SK-N-MC (cell line): ENCODE data around the gene WNT5B.

Experiments used
- DNase-seq: peaks from one replicate; pipeline ENCODE4 v3.0.0-alpha.2; 2011; ENCODE audit warnings: low read depth, low spot score
- H3K27ac ChIP-seq: fragments of 200-600 bp; sonication (generic); 2 replicates; pipeline ENCODE4 v1.5.1; 2016; ENCODE audit warnings: mixed run types
- H3K36me3 ChIP-seq: fragments of 200-600 bp; sonication (generic); 2 replicates; pipeline ENCODE4 v1.6.1; 2017; ENCODE audit warnings: antibody characterized with exemption, low read length, mixed read lengths; ENCODE audit not compliant: insufficient read depth
- H3K4me3 ChIP-seq: fragments of 200-600 bp; sonication (generic); 2 replicates; pipeline ENCODE4 v1.5.1; 2016
- H3K9ac ChIP-seq: fragments of 200-600 bp; sonication (generic); 2 replicates; pipeline ENCODE4 v1.8.0; 2017; ENCODE audit warnings: mixed run types, mixed read lengths; ENCODE audit not compliant: insufficient read length
- H3K9me3 ChIP-seq: fragments of 200-600 bp; sonication (generic); 2 replicates; pipeline ENCODE4 v1.6.1; 2017; ENCODE audit warnings: low read depth, mild to moderate bottlenecking, antibody characterized with exemption, low read length, moderate library complexity, mixed read lengths
- EZH2 ChIP-seq: fragments of 200-600 bp; sonication (generic); IDR thresholded peaks from one replicate; pipeline ENCODE4 v1.6.1; 2017; ENCODE audit warnings: antibody characterized with exemption
- FOXP2 ChIP-seq: optimal IDR thresholded peaks from 2 replicates; pipeline ENCODE3; 2011; ENCODE audit warnings: mild to moderate bottlenecking, moderate library complexity; ENCODE audit not compliant: insufficient read depth; ENCODE audit errors: extremely low read length, control extremely low read depth
- POLR2AphosphoS5 ChIP-seq: IDR thresholded peaks from 2 replicates; pipeline ENCODE4 v1.6.1; 2012; ENCODE audit warnings: mild to moderate bottlenecking, low read depth, low read length, borderline replicate concordance

WNT5B gene

GRCh38 chr12:1630133-1630826 lies 1.2 kb downstream of the WNT5B start:
- no peaks in the 10 kb centered on the region for H3K9me3 ChIP-seq
- H3K27ac ChIP-seq: no peak overlapping the region
- TF ChIP-seq POLR2AphosphoS5 (no peak), EZH2 (no peak), FOXP2 (no peak)
- peak overlapping the region; percentile 64 for H3K4me3 ChIP-seq
- no peak overlapping the region for H3K9ac ChIP-seq
- no peak for DNase-seq
- H3K36me3 ChIP-seq: no peaks in the 10 kb centered on the region

GRCh38 chr12:1630827-1631591 lies 2.0 kb downstream of the WNT5B start:
- Histone ChIP-seq H3K4me3 (no peak overlapping the region), H3K9ac (no peak overlapping the region), H3K27ac (no peak overlapping the region), H3K36me3 (no peaks in the 10 kb centered on the region), H3K9me3 (no peaks in the 10 kb centered on the region)
- DNase-seq: no peak
- TF ChIP-seq POLR2AphosphoS5 (no peak), FOXP2 (no peak), EZH2 (no peak)

- Histone ChIP-seq H3K9ac (no peak overlapping the region), H3K27ac (no peak overlapping the region), H3K9me3 (no peaks in the 10 kb centered on the region), H3K36me3 (no peaks in the 10 kb centered on the region), H3K4me3 (no peak overlapping the region)
- TF ChIP-seq POLR2AphosphoS5: no peak
- no peak for TF ChIP-seq FOXP2
- TF ChIP-seq EZH2: no peak
- DNase-seq: no peak
Measured at GRCh38 chr12:1632702-1633101, 3.7 kb downstream of the WNT5B start.

GRCh38 chr12:1633459-1633858 lies 4.4 kb downstream of the WNT5B start:
- no peak overlapping the region for H3K4me3 ChIP-seq
- H3K36me3 ChIP-seq: no peaks in the 10 kb centered on the region
- H3K9me3 ChIP-seq: no peaks in the 10 kb centered on the region
- H3K9ac ChIP-seq: no peak overlapping the region
- TF ChIP-seq EZH2: no peak
- no peak for TF ChIP-seq POLR2AphosphoS5
- TF ChIP-seq FOXP2: no peak
- no peak for DNase-seq
- H3K27ac ChIP-seq: no peak overlapping the region

- no peak for TF ChIP-seq POLR2AphosphoS5
- TF ChIP-seq FOXP2: no peak
- TF ChIP-seq EZH2: no peak
- Histone ChIP-seq H3K4me3 (no peak overlapping the region), H3K9ac (no peak overlapping the region), H3K36me3 (no peaks in the 10 kb centered on the region), H3K27ac (no peak overlapping the region), H3K9me3 (no peaks in the 10 kb centered on the region)
- no peak for DNase-seq
Measured at GRCh38 chr12:1634149-1634548, 5.1 kb downstream of the WNT5B start.

- Histone ChIP-seq H3K36me3 (no peaks in the 10 kb centered on the region), H3K9ac (no peak overlapping the region), H3K9me3 (no peaks in the 10 kb centered on the region), H3K27ac (no peak overlapping the region), H3K4me3 (no peak overlapping the region)
- DNase-seq: no peak
- no peak for TF ChIP-seq EZH2
- no peak for TF ChIP-seq POLR2AphosphoS5
- TF ChIP-seq FOXP2: no peak
Measured at GRCh38 chr12:1634590-1635191, 5.7 kb downstream of the WNT5B start.

- H3K36me3 ChIP-seq: no peaks in the 10 kb centered on the region
- DNase-seq: no peak
- no peak overlapping the region for H3K27ac ChIP-seq
- no peaks in the 10 kb centered on the region for H3K9me3 ChIP-seq
- no peak overlapping the region for H3K9ac ChIP-seq
- no peak for TF ChIP-seq EZH2
- no peak for TF ChIP-seq POLR2AphosphoS5
- TF ChIP-seq FOXP2: no peak
- H3K4me3 ChIP-seq: no peak overlapping the region
Measured at GRCh38 chr12:1635301-1636095, 6.5 kb downstream of the WNT5B start.

GRCh38 chr12:1638203-1638602 lies 9.2 kb downstream of the WNT5B start:
- no peak for TF ChIP-seq EZH2
- H3K27ac ChIP-seq: no peak overlapping the region
- DNase-seq: no peak

More at GRCh38 chr12:1638203-1638602, 9.2 kb downstream of the WNT5B start:
- no peaks in the 10 kb centered on the region for H3K9me3 ChIP-seq
- no peak overlapping the region for H3K4me3 ChIP-seq
- H3K9ac ChIP-seq: no peak overlapping the region
- H3K36me3 ChIP-seq: no peaks in the 10 kb centered on the region
